Stimulated activated CD8-positive, alpha-beta memory T cell treated with anti-CD3 and anti-CD28 coated beads, Interleukin-4, amount 100 ng/mL, for 1 hour (primary cell): ENCODE measurements around the gene HTT.

Experiments
- DNase-seq, 2 donors: peaks; one replicate each; pipeline ENCODE4 v3.0.0-alpha.2; 2020; ENCODE audit warnings: low read depth in 2 of 2, low spot score in 1 of 2

HTT gene

DNA sequence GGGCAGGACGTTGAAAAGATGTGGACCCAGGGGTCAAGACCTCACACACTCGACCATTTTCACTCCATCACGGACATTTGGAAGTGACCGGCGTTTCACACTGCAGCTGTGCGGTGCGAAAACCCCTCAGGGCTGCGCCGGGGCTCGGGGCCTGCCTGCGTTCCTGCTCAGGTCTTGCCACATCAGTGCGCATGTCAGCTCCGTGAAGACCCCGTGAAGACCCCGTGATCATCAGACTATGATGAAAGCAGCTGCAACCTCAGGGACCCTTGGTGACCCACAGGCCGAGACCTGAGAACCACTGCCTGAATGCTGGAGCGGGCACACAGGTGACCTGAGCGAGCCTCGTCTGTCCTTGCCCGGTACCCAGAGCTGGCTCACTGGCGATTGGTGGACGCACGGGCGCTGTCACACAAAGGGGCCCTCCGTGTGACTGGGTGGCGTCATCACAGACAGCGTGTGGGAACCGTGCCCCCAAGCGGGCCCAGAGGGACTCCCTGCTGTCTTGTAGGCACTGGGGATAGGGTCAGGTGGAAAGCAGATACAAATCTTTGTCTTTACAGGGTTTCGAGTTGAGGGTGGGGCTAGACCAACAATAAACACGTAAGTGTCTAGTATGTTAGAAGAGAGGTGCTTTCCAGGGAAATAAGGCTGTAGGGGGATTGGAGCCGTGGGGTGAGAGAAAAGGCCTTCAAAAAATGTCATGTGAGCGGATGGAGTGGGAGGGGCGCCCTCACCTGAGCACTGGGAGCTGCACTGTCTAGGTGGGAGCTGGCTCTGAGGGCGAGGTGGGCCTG lies 187.1 kb downstream of the HTT start:
- no peak for DNase-seq

- DNase-seq = no peak
These were observed 187.9 kb downstream of the HTT start for GRCh38 chr4:3262208-3263052.

GRCh38 chr4:3263053-3263875 lies 188.8 kb downstream of the HTT start:
- DNase-seq = no peak

- DNase-seq = no peak
These were observed 189.4 kb downstream of the HTT start for GRCh38 chr4:3263876-3264193.

- no peak for DNase-seq
These were observed 191.6 kb downstream of the HTT start for GRCh38 chr4:3266076-3266475.

DNA sequence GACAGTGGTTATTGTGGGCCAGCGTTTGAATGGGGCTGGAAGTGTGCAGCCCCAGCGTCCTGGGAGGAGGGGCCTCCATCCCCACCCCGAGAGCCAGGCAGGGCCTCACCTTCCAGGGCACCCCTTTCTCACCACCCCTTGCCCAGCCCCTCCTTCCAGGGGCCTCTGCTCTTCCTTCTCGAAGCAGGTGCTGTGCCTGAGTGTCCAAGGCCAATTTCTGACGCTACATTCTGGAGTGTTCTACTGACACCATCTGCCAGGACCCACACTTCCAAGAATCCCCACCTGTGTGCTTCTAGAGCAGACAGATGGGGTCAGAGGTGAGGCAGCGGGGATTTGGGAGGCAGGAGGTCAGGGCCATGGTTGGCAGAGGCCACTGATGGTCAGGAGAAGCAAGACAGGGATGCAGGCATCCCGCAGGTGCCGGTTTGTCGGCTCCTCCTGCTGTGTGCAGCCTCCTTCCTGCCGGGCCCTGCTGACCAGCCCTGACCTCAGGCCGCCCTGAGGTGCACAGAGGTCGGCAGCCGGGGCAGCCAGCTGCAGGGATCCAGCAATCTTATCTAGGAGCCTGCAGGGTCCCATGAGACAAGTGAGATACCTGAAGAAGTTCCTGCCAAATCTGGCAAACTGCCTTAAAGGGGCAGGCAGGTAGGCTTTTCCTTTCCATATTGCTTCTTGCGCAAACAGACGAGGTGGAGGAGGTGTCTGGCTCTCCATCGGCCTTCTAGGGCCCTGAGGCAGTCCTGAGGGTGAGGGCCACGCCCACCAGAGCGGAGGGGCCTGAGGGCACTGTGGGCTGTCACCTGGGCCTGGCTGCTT lies 193.3 kb downstream of the HTT start:
- DNase-seq = no peak

DNA sequence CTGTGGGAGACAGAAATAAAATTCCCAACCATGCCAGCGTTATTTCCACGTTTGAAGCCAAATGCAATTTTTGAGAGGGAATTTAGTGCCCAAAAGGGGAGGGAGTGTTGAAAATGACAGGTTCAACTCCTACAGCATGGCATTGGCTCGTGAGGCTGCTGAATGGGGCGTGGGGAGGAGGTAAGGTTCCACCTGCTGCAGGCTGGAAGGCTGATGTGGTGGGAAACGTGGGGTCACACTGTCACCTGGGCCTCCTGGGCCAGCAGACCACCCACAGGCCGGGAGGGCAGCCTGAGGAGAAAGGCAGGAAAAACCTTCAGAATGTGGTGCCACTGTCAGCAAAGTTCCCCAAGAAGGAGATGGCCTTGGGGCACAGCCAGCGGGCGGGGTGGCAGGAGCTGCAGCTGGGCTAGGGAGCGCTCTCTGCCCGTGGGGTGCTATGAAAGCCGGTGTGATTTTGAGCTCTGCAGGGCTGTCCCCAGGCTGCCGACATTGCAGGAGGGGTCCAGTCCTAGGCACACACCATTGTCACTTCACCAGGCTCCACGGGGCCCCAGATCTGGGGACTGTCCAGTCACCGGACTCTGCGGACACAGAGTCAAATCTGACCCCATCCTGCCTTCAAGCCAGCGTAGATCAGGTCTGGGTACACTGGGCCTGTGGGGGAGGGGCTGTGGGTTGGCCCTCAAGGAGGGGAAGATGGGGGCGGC lies 194.1 kb downstream of the HTT start:
- no peak for DNase-seq

GRCh38 chr4:3269105-3269927 lies 194.8 kb downstream of the HTT start:
- no peak for DNase-seq

GRCh38 chr4:3269991-3270611 lies 195.6 kb downstream of the HTT start:
- DNase-seq = no peak

- no peak for DNase-seq
These were observed 196.7 kb downstream of the HTT start for GRCh38 chr4:3271131-3271530.

GRCh38 chr4:3276986-3277385 lies 202.5 kb downstream of the HTT start:
- no peak for DNase-seq

GRCh38 chr4:3280466-3280865 lies 206.0 kb downstream of the HTT start:
- no peak for DNase-seq

DNA sequence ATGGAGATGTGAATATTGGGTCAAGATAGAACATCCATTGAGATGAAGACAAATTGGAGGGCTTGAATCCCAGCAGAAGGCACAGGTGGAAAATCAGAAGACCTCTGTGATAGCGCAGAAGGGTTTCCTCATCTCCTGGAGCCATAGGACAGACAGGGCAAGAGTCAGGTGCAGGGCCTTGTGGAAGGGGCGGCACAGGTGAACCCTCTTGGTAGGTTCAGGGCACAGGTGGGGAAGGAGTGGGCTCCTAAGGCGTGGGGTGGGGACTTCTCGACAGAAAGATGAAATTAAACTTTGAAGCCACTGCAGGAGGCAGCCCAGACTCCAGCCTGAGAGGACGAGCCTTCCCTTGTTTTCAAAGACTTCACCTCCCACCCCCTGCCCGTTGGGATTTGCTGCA lies 209.0 kb downstream of the HTT start:
- DNase-seq = no peak

- no peak for DNase-seq
These were observed 209.4 kb downstream of the HTT start for GRCh38 chr4:3283916-3284315.

GRCh38 chr4:3284734-3285557 lies 210.5 kb downstream of the HTT start:
- DNase-seq = no peak

DNA sequence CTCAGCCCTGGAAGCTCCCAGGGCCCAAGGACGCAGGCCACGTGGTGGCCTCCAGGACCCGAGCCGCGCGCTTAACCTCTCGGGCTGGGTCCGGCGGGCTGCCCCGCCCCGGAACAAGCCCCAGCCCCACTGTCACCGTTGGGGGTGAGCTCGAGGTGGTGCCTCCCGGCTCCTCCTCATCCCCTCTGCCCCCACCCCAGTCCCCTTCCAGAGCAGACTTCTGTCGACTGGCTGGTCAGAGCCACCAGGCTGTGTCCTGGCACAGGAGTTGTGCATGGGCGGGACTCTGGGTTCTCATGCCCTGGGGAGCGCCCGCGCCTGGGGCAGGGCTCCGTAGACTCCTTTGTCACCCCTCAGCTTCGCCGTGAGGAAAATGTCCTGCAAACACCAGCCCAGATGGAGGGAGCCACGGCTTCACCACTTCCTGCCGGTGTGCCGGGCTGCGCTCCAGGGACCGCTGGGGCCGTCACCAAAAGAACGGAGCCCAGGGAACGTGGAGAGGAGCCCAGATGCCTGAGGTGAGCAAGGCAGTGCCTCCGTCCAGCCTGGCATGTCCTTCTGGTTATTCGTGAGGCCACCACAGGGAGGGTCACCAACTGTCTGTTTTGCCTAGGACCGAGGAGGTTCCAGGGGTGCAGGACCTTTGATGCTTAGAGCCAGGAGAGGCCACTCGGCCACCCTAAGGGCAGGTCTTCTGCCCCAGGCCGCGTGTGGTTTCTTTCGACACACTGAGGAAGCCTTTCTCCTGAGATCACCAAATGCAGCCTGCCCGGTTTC lies 211.3 kb downstream of the HTT start:
- no peak for DNase-seq
